T-helper 9 cell (primary cell): ENCODE results near the gene SH3GL1.
A peak's percentile ranks its signal among the peaks of the same experiment; 100 is the strongest.
"Not testable (repeated sequence)": the region's sequence is repeated elsewhere in the genome, so short reads cannot be mapped to it uniquely, and the experiment has no call there.

ENCODE experiments used
- DNase-seq: peaks from one replicate; pipeline ENCODE4 v3.0.0-alpha.2; 2020

Gene SH3GL1

DNA sequence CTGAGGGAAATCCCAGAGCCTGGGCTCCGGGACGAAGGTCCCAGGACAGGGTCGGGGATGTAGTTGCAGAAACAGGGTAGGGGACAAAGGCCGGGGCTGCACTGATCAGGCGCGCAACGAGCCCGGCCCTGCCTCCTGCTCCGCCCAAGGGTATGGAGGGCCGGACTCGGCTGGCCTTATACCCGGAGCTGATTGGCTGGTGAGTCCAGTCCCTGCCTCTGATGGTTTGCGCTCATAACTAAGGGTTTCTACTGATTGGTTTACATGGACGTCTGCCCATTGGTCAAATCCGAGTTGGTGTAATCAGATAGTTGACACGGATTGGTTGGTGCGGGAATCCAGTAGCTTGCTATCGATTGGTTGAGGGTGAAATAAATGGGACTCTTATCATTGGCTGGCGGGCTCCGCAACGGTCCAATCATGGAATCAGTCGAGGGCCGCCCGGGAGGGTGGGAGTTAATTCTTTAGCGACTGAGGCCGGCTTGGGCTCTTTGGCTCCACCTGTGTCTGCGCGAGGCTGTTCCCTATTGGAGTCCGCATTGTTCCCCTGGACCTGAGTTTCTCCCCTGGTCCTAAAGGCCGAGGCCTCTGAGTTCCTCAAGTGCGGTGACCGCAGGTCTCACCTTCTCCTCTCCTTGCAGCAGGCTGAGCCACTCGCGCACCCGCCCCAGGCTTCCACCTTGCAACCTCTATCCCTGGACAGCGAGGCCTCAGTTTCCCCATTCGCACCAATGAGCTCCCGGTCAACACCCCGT is 57.6 kb downstream of the SH3GL1 start:
- peak; percentile 78 for DNase-seq

DNA sequence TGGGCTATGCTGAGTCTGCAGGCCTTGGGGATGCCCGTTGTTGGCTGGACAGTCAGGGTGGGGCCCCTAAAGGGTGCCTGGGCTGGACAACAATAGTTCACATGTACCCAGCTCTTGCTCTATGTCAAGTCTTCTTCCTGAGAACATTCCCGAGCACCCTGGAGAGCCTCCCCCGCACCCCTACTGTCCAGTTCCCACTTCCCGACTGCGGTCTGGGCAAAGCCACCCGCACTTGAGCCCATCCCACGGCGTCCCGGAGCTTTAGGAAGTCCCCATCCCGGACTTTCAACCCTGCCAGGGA is 58.1 kb downstream of the SH3GL1 start:
- no peak for DNase-seq

GRCh38 chr19:4338441-4339355 is 61.6 kb downstream of the SH3GL1 start, which contains the start of gene STAP2:
STAP2 (minus strand) TSS chr19:4338827; CDS start chr19:4338753, 74 bp downstream.
- DNase-seq: no peak

GRCh38 chr19:4337906-4338440 is 62.4 kb downstream of the SH3GL1 start:
- no peak for DNase-seq

DNA sequence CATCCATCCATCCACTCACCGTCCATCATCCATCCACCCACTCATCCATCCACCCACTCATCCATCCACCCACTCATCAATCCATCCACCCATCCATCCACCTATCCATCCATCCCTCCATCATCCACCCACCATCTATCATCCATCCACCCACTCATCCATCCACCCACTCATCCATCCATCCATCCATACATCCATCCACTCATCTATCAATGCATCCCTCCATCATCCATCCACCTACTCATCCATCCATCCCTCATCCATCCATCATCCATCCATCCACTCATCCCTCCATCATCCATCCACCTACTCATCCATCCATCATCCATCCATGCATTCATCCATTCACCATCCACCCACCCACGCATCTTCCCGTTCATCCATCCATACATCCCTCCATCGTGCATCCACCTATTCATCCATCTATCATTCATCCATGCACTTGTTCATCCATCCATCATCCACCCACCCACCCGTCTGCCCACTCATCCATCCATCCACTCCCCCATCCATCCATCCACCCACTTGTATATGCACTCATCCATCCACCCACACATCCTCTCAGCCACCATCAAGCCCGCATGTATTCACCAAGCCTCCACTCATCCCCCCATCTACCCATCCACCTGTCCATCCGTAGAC is 65.3 kb downstream of the SH3GL1 start:
- DNase-seq: no peak

DNA sequence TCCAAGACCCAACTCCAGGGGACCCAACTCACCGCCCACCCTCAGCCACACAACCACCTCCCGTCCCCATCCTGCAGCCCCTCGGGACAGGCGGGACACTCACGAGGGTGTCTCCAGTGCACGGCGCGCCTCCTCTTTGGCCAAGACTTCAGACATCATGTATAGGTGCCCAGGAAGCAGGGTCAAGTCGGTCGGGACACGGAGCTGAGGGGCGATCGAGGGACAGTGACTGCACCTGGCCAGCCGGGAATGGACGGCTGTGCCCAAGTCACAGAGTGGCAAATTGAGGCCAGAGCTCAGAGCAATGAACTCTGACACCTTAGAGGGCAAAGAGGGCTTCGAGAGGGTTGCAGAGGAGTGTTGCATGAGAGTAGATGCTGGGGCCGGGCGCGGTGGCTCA is 70.5 kb downstream of the SH3GL1 start:
- no peak for DNase-seq

- not testable (repeated sequence) for DNase-seq
Measured at GRCh38 chr19:4328991-4329681, 71.2 kb downstream of the SH3GL1 start.

GRCh38 chr19:4328243-4328990 is 71.9 kb downstream of the SH3GL1 start:
- peak; percentile 95 for DNase-seq

- DNase-seq: no peak
Measured at GRCh38 chr19:4327877-4328242, 72.5 kb downstream of the SH3GL1 start.

- peak; percentile 54 for DNase-seq
Measured at GRCh38 chr19:4327252-4327876, 73.0 kb downstream of the SH3GL1 start.

- DNase-seq: no peak
Measured at GRCh38 chr19:4326837-4327251, 73.5 kb downstream of the SH3GL1 start.

DNA sequence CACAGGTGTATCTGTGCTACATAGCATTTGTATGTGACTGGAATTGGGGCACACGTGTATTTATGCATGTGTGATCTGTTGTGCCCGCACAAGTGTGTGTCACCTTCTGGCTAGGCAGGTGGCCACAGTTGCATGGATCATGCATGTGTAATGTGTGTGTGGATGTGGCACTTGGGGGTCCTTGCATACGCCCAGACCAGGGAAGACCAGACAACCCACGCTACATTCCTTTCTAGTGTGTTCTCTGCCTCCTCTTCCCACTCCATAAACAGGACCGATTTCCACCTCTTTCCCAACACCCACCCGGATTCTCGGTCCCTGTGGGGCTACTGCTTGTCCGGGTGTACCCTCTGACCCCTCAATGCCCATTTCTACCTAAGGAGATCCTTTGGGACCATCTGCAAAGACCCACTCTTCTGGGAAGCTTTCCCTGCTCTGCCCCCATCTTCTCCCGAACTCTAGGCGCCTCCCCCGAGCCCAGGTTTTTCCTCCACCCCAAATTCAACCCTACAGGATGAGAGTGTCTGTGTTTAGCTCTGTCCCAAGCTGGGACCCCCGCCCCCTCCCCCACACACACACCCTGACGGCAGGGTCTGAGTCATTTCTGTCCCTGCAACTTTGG is 74.0 kb downstream of the SH3GL1 start:
- no peak for DNase-seq

- DNase-seq: no peak
Measured at GRCh38 chr19:4324228-4324627, 76.1 kb downstream of the SH3GL1 start.

DNA sequence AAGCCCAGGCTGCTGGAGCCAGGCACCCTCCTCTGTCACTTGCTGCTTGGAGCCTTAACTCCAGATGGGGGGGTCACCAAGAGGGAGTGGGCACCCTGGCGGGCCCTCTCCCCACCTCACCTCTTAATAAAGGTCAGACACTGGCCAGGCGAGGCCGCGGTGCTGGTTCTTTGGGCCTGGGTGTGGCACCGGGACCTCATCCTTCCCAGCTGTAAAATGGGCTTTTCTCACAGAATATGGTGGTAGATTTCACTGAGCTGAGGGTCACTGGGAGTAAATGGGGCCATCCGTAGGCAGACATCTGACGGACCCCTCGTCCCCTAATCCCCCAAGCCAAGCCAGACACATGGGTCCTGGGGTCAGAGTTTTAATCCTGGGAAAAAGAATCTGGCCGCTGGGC is 76.7 kb downstream of the SH3GL1 start:
- DNase-seq: no peak

DNA sequence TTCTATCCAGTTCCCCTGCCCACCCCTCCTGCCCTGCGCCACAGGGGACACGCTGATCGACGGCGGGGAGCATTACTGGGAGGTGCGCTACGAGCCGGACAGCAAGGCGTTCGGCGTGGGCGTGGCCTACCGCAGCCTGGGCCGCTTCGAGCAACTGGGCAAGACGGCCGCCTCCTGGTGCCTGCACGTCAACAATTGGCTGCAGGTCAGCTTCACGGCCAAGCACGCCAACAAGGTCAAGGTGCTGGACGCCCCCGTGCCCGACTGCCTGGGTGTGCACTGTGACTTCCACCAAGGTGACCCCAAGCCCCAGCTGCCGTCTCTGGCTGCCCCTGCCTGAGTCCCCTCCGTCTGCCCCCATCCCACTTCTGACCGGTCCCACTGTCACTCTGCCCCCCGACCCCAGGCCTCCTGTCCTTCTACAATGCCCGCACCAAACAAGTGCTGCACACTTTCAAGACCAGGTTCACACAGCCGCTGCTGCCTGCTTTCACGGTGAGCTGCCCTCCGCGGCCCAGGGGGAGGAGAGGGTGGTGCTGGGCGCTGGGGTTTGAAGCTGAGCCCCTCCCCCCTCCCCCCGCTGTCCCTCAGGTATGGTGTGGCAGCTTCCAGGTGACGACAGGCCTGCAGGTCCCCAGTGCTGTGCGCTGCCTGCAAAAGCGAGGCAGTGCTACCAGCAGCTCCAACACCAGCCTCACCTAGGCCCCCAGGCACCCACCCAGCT is 77.2 kb downstream of the SH3GL1 start:
- DNase-seq: no peak

DNA sequence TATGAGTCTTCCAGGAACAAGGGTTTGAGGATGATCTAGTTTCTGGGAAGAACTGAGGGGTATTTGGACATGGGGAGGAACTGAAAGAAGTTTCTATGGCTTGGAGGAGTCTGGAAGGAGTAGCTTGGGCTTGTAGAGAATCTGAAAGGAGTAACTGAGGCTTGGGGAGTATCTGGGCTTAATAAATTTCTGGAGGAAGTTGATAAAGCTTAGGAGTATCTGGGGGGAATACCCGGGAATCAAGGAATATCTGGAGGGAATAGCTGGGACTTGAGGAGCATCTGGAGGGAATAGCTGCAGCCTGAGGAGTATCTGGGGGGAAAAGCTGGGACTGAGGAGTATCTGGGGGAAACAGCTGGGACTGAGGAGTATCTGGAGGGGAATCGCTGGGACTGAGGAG is 79.9 kb downstream of the SH3GL1 start:
- no peak for DNase-seq

GRCh38 chr19:4319067-4319718 is 81.2 kb downstream of the SH3GL1 start:
- no peak for DNase-seq

- no peak for DNase-seq
Measured at GRCh38 chr19:4318460-4318859, 81.9 kb downstream of the SH3GL1 start.

DNA sequence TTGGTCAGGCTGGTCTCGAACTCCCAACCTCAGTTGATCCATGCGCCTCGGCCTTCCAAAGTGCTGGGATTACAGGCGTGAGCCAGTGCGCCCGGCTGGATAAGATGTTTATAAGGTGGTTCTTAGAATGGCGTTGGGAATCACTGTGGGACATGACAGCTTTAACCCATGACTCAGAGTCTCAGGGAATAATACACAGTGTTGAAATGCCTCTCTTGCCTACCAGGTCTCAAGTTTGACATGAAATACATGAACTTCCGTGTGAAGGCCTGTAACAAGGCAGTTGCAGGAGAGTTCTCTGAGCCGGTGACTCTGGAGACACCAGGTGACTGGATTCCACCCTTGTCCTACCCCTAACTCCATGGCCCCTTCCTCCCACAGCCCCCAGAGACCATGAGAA is 83.4 kb downstream of the SH3GL1 start:
- no peak for DNase-seq
